ENCODE data around the gene WDR83. TPM values are rescaled to one million over a fixed set of nuclear protein-coding genes. Genes with fewer than 3 reads are reported as not detected.

The WDR83 gene
- total and polyA plus RNA-seq, 2 experiments from 2014 or later: 12.5 to 18.5 TPM

DNA sequence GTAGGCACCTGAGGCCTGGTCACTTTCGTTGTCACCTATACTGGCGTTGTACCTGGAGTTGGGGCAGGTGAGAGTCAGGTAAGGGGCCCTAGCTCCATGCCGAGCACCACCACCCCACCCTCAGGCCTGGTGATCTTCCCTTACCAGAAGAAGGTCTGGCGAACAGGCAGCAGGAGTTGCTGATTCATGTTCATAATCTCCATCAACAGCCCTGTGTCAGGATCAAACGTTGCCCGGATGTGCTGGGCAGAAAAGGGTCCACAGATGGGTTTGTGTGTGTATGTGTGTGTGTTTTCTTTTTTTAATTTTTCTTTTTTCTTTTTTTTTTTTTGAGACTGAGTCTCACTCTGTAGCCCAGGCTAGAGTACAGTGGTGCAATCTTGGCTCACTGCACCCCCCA, 14.4 kb upstream of the WDR83 start (continued):
- TF ChIP-seq, protein P1, sequence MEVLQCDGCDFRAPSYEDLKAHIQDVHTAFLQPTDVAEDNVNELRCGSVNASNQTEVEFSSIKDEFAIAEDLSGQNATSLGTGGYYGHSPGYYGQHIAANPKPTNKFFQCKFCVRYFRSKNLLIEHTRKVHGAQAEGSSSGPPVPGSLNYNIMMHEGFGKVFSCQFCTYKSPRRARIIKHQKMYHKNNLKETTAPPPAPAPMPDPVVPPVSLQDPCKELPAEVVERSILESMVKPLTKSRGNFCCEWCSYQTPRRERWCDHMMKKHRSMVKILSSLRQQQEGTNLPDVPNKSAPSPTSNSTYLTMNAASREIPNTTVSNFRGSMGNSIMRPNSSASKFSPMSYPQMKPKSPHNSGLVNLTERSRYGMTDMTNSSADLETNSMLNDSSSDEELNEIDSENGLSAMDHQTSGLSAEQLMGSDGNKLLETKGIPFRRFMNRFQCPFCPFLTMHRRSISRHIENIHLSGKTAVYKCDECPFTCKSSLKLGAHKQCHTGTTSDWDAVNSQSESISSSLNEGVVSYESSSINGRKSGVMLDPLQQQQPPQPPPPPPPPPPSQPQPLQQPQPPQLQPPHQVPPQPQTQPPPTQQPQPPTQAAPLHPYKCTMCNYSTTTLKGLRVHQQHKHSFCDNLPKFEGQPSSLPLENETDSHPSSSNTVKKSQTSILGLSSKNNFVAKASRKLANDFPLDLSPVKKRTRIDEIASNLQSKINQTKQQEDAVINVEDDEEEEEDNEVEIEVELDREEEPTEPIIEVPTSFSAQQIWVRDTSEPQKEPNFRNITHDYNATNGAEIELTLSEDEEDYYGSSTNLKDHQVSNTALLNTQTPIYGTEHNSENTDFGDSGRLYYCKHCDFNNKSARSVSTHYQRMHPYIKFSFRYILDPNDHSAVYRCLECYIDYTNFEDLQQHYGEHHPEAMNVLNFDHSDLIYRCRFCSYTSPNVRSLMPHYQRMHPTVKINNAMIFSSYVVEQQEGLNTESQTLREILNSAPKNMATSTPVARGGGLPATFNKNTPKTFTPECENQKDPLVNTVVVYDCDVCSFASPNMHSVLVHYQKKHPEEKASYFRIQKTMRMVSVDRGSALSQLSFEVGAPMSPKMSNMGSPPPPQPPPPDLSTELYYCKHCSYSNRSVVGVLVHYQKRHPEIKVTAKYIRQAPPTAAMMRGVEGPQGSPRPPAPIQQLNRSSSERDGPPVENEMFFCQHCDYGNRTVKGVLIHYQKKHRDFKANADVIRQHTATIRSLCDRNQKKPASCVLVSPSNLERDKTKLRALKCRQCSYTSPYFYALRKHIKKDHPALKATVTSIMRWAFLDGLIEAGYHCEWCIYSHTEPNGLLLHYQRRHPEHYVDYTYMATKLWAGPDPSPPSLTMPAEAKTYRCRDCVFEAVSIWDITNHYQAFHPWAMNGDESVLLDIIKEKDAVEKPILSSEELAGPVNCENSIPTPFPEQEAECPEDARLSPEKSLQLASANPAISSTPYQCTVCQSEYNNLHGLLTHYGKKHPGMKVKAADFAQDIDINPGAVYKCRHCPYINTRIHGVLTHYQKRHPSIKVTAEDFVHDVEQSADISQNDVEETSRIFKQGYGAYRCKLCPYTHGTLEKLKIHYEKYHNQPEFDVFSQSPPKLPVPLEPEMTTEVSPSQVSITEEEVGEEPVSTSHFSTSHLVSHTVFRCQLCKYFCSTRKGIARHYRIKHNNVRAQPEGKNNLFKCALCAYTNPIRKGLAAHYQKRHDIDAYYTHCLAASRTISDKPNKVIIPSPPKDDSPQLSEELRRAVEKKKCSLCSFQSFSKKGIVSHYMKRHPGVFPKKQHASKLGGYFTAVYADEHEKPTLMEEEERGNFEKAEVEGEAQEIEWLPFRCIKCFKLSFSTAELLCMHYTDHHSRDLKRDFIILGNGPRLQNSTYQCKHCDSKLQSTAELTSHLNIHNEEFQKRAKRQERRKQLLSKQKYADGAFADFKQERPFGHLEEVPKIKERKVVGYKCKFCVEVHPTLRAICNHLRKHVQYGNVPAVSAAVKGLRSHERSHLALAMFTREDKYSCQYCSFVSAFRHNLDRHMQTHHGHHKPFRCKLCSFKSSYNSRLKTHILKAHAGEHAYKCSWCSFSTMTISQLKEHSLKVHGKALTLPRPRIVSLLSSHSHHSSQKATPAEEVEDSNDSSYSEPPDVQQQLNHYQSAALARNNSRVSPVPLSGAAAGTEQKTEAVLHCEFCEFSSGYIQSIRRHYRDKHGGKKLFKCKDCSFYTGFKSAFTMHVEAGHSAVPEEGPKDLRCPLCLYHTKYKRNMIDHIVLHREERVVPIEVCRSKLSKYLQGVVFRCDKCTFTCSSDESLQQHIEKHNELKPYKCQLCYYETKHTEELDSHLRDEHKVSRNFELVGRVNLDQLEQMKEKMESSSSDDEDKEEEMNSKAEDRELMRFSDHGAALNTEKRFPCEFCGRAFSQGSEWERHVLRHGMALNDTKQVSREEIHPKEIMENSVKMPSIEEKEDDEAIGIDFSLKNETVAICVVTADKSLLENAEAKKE (CRISPR knock-in tag; IDR thresholded peaks at IDR 0.05): no peak
- TF ChIP-seq REST (IDR thresholded peaks at IDR 0.05; ENCODE audit: unreplicated experiment) (no peak), STAT1 (IDR thresholded peaks at IDR 0.05; ENCODE audit: unreplicated experiment) (no peak), CTCF (conservative IDR thresholded peaks at IDR 0.05; ENCODE audit: low read depth in 2 of 2) (no peak), EZH2phosphoT487 (IDR thresholded peaks at IDR 0.05; ENCODE audit: unreplicated experiment) (no peak), JUNB (IDR thresholded peaks at IDR 0.05; ENCODE audit: unreplicated experiment) (no peak), ZNF331 (CRISPR knock-in tag; IDR thresholded peaks at IDR 0.05; ENCODE audit: low read depth) (no peak), CREB1 (CRISPR knock-in tag; IDR thresholded peaks at IDR 0.05; ENCODE audit: low read depth) (no peak), POLR2AphosphoS5 (IDR thresholded peaks at IDR 0.05; ENCODE audit: low read depth) (no peak)
